Measurements from ENCODE around the gene MAP3K5. TPM values are rescaled to one million over a fixed set of nuclear protein-coding genes. Genes with fewer than 3 reads are reported as not detected.

MAP3K5 gene
- total RNA-seq, 1 donor from 2014 or later = 1.6 TPM

GRCh38 chr6:136812174-136812573, 19.9 kb upstream of the MAP3K5 start:
- H3K4me3 Mint-ChIP-seq (ENCODE audit: unreplicated experiment) = no peak overlapping the region
- no peaks in the 10 kb centered on the region for H3K9me3 Mint-ChIP-seq (ENCODE audit: unreplicated experiment)
- TF ChIP-seq CTCF (IDR thresholded peaks at IDR 0.05) = no peak
- H3K4me1 Mint-ChIP-seq (ENCODE audit: unreplicated experiment) = no peaks in the 10 kb centered on the region
- peaks cover 11% of the 10 kb centered on the region for H3K27me3 Mint-ChIP-seq (ENCODE audit: unreplicated experiment)
- DNase-seq (ENCODE audit: extremely low spot score, unreplicated experiment) = no peak
- no peak overlapping the region for H3K27ac Mint-ChIP-seq (ENCODE audit: unreplicated experiment)
- H3K36me3 Mint-ChIP-seq (ENCODE audit: unreplicated experiment) = no peaks in the 10 kb centered on the region

GRCh38 chr6:136811272-136811671, 19.0 kb upstream of the MAP3K5 start:
- no peak for DNase-seq (ENCODE audit: extremely low spot score, unreplicated experiment)

GRCh38 chr6:136809091-136809860, 17.0 kb upstream of the MAP3K5 start:
- H3K4me1 Mint-ChIP-seq (ENCODE audit: unreplicated experiment) = no peaks in the 10 kb centered on the region
- H3K27me3 Mint-ChIP-seq (ENCODE audit: unreplicated experiment) = no peaks in the 10 kb centered on the region
- TF ChIP-seq CTCF (IDR thresholded peaks at IDR 0.05) = no peak
- no peak for DNase-seq (ENCODE audit: extremely low spot score, unreplicated experiment)
- no peak overlapping the region for H3K4me3 Mint-ChIP-seq (ENCODE audit: unreplicated experiment)
- no peaks in the 10 kb centered on the region for H3K9me3 Mint-ChIP-seq (ENCODE audit: unreplicated experiment)
- no peaks in the 10 kb centered on the region for H3K36me3 Mint-ChIP-seq (ENCODE audit: unreplicated experiment)
- H3K27ac Mint-ChIP-seq (ENCODE audit: unreplicated experiment) = no peak overlapping the region

More at GRCh38 chr6:136811272-136811671, 19.0 kb upstream of the MAP3K5 start:
- Mint-ChIP-seq H3K36me3 (ENCODE audit: unreplicated experiment) (no peaks in the 10 kb centered on the region), H3K27ac (ENCODE audit: unreplicated experiment) (no peak overlapping the region), H3K4me3 (ENCODE audit: unreplicated experiment) (no peak overlapping the region), H3K27me3 (ENCODE audit: unreplicated experiment) (peaks cover 2% of the 10 kb centered on the region), H3K9me3 (ENCODE audit: unreplicated experiment) (no peaks in the 10 kb centered on the region), H3K4me1 (ENCODE audit: unreplicated experiment) (no peaks in the 10 kb centered on the region)
- no peak for TF ChIP-seq CTCF (IDR thresholded peaks at IDR 0.05)

- H3K9me3 Mint-ChIP-seq (ENCODE audit: unreplicated experiment) = no peaks in the 10 kb centered on the region
- H3K4me3 Mint-ChIP-seq (ENCODE audit: unreplicated experiment) = no peak overlapping the region
- DNase-seq (ENCODE audit: extremely low spot score, unreplicated experiment) = no peak
- H3K36me3 Mint-ChIP-seq (ENCODE audit: unreplicated experiment) = no peaks in the 10 kb centered on the region
- H3K27ac Mint-ChIP-seq (ENCODE audit: unreplicated experiment) = no peak overlapping the region
- no peak for TF ChIP-seq CTCF (IDR thresholded peaks at IDR 0.05)
- no peaks in the 10 kb centered on the region for H3K27me3 Mint-ChIP-seq (ENCODE audit: unreplicated experiment)
- H3K4me1 Mint-ChIP-seq (ENCODE audit: unreplicated experiment) = no peaks in the 10 kb centered on the region
These were observed 11.3 kb upstream of the MAP3K5 start for GRCh38 chr6:136803608-136804007.

- Mint-ChIP-seq H3K4me3 (ENCODE audit: unreplicated experiment) (no peak overlapping the region), H3K4me1 (ENCODE audit: unreplicated experiment) (no peaks in the 10 kb centered on the region), H3K9me3 (ENCODE audit: unreplicated experiment) (peaks cover 3% of the 10 kb centered on the region), H3K27me3 (ENCODE audit: unreplicated experiment) (no peaks in the 10 kb centered on the region), H3K27ac (ENCODE audit: unreplicated experiment) (no peak overlapping the region), H3K36me3 (ENCODE audit: unreplicated experiment) (no peaks in the 10 kb centered on the region)
- no peak for TF ChIP-seq CTCF (IDR thresholded peaks at IDR 0.05)
- DNase-seq (ENCODE audit: extremely low spot score, unreplicated experiment) = no peak
These were observed 9.3 kb upstream of the MAP3K5 start for GRCh38 chr6:136801581-136801980.

All from osteocyte (in vitro differentiated cells).